Subcutaneous adipose tissue (tissue), 4 donors: ENCODE measurements around the gene HNRNPH3. TPM values are rescaled to one million over a fixed set of nuclear protein-coding genes. Genes with fewer than 3 reads are reported as not detected.

ENCODE experiments used
- total RNA-seq, 4 donors: library from RNA; depleted of rRNA; stranded (reverse); fragments of >200 nt; gene quantifications; one replicate each; pipeline ENCODE4 v1.1.0, GENCODE V29; 2016
- TF ChIP-seq, protein P1 (sequence below): fragments of 450-650 bp; IDR thresholded peaks from one replicate; pipeline ENCODE4 v1.5.1; 2016; ENCODE audit warnings: low read depth, mild to moderate bottlenecking, control low read depth, antibody characterized with exemption, moderate library complexity

Gene HNRNPH3
- total RNA-seq, 4 donors from 2014 or later, result 49.3 to 88.0 (median 56.3) TPM

DNA sequence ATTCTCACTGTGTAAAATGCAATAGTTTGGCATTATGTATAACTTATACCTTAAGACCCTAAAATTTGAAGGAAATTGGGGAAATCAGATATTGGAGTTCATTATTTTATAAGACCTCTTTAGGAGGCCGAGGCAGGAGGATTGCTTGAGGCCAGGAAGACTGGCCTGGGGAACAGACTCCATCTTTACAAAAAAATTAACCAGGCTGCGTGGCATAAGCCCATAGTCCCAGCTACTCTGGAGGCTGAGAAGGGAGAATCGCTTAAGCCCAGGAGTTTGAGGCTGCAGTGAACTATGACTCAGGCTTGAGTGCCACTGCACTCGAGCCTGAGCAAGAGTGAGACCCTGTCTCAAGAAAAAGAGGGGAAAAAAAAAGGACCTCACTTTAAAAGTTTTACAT lies 14.9 kb downstream of the HNRNPH3 start:
- TF ChIP-seq, protein P1, sequence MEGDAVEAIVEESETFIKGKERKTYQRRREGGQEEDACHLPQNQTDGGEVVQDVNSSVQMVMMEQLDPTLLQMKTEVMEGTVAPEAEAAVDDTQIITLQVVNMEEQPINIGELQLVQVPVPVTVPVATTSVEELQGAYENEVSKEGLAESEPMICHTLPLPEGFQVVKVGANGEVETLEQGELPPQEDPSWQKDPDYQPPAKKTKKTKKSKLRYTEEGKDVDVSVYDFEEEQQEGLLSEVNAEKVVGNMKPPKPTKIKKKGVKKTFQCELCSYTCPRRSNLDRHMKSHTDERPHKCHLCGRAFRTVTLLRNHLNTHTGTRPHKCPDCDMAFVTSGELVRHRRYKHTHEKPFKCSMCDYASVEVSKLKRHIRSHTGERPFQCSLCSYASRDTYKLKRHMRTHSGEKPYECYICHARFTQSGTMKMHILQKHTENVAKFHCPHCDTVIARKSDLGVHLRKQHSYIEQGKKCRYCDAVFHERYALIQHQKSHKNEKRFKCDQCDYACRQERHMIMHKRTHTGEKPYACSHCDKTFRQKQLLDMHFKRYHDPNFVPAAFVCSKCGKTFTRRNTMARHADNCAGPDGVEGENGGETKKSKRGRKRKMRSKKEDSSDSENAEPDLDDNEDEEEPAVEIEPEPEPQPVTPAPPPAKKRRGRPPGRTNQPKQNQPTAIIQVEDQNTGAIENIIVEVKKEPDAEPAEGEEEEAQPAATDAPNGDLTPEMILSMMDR, result no peak

GRCh38 chr10:68348265-68348741 lies 16.4 kb downstream of the HNRNPH3 start:
- TF ChIP-seq, protein P1, result no peak

GRCh38 chr10:68353537-68353936 lies 21.7 kb downstream of the HNRNPH3 start:
- TF ChIP-seq, protein P1, result no peak

DNA sequence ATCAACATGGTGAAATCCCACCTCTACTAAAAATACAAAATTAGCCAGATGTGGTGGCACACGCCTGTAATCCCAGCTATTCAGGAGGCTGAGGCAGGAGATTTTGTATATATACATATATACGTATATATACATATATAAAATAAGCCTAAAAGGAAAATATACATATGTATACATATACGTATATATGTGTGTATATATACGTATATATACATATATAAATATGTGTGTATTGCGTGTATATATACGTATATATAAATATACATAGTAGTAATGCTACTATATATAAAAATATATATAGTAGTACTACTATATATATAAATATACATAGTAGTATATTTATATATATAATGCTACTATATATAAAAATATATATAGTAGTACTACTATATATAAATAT lies 27.3 kb downstream of the HNRNPH3 start:
- TF ChIP-seq, protein P1, result no peak

GRCh38 chr10:68362590-68362989 lies 30.7 kb downstream of the HNRNPH3 start:
- TF ChIP-seq, protein P1, result no peak

DNA sequence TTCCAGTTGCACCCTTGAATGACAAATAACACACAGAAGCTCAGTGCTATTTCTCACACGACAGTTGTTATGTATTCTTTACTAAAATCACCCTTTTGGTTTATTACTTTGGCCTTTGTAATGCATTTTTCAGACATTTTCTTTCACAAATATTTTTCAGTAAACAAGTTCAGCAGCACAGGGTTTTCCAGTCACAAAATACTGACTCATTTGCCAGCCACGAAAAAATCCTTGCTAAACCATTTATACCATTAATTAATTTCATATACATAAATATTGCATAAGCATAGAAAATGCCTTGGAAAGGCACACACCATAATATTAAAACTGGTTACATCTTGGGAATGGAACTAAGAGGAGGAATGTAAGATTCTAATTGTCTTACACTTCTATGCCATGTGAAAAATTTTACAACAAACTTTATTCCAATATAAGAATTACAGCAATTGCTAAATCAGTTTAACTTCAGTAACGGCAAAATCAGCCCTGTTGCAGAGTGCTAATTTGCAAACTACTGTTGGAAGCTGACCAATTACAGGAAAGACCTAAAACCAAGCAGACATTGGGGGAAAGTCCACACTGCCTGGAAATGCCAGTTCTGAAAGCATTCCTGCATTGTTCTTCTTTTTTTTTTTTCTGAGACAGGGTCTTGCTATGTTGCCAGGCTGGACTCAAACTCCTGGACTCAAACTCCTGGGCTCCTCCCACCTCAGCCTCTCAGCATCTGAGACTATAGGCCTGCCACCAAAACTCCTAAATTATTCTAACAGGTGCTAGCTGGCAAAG lies 32.4 kb downstream of the HNRNPH3 start:
- TF ChIP-seq, protein P1, result no peak

DNA sequence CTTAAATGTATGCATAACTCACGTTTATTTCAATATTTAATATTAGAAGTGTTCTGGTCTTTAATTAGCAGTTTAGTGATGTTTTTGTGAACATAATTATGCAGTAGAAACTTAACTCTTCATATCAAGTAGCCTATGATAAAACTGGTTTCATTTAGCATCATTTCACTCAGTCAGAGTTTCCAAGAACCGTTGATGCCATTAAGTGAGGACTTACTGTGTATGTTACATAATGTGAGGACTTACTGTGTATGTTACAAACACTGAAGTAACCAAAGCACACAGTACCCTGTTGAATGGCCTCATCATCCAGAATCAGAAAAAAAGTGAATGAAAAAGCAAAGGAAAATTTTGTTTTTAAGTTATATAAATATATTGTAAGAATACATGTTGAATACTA lies 33.7 kb downstream of the HNRNPH3 start:
- TF ChIP-seq, protein P1, result no peak
